ENCODE results near the gene LANCL2.

Gene LANCL2

GRCh38 chr7:55458351-55458750, 93.2 kb downstream of the LANCL2 start:
- Histone ChIP-seq H3F3A (ENCODE audit: insufficient read depth) (no peaks in the 10 kb centered on the region), H3K9me2 (replicated peaks; ENCODE audit: insufficient read depth, low read length) (no peaks in the 10 kb centered on the region), H3K9me3 (ENCODE audit: insufficient read depth, low read length) (no peaks in the 10 kb centered on the region), H3K27me3 (ENCODE audit: low read length) (no peaks in the 10 kb centered on the region), H3K79me2 (ENCODE audit: insufficient read depth, low read length) (no peaks in the 10 kb centered on the region), H3K9ac (ENCODE audit: low read length) (no peak overlapping the region), H3K4me3 (ENCODE audit: insufficient read depth, low read length, poor library complexity, severe bottlenecking) (no peak overlapping the region), H3K4me2 (ENCODE audit: low read depth, low read length, poor library complexity, severe bottlenecking) (no peak overlapping the region), H4K20me1 (ENCODE audit: low read depth, low read length) (no peaks in the 10 kb centered on the region), H3K27ac (ENCODE audit: low read depth, low read length) (no peak overlapping the region), H2AFZ (ENCODE audit: low read depth, low read length, severe bottlenecking) (no peak overlapping the region), H3K36me3 (ENCODE audit: low read length) (peaks cover 9% of the 10 kb centered on the region)
- TF ChIP-seq CTCF (IDR thresholded peaks at IDR 0.05; ENCODE audit: insufficient read depth, low read length, poor library complexity, severe bottlenecking) (no peak), EZH2phosphoT487 (conservative IDR thresholded peaks at IDR 0.05; ENCODE audit: low read length) (no peak)

DNA sequence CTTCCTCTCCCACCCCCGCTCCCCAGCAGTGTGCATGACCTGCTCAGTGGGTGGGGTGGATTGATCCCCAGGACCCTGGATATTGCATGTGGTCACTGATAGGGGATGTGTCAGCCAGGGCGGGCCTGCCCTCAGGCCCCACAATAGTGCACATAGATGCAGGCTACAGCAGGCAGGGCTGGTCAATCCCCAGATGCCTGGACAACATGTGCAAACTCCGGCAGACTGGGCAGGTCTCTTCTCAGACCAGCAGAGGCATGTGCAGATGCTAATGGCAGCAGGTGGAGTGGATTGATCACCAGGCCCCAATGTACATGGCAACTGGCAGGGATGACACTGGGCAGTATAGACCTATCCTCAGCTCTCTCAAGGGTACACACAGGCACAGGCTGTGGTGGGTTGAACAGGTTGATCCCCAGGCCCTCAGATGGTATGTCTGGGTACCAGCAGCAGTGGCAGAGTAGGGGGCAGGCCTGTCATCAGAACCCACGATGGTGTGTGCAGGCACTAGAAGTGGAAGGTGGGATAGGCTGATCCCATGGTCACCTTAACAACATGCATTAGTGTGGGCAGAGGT, 98.6 kb downstream of the LANCL2 start:
- Histone ChIP-seq H3K27me3 (ENCODE audit: low read length) (no peaks in the 10 kb centered on the region), H3K9me2 (replicated peaks; ENCODE audit: insufficient read depth, low read length) (no peaks in the 10 kb centered on the region), H3K79me2 (ENCODE audit: insufficient read depth, low read length) (no peaks in the 10 kb centered on the region), H4K20me1 (ENCODE audit: low read depth, low read length) (no peaks in the 10 kb centered on the region), H3F3A (ENCODE audit: insufficient read depth) (no peaks in the 10 kb centered on the region), H3K4me3 (ENCODE audit: insufficient read depth, low read length, poor library complexity, severe bottlenecking) (no peak overlapping the region), H3K4me2 (ENCODE audit: low read depth, low read length, poor library complexity, severe bottlenecking) (no peak overlapping the region), H3K9me3 (ENCODE audit: insufficient read depth, low read length) (no peaks in the 10 kb centered on the region), H3K9ac (ENCODE audit: low read length) (no peak overlapping the region), H3K36me3 (ENCODE audit: low read length) (peaks cover 14% of the 10 kb centered on the region), H2AFZ (ENCODE audit: low read depth, low read length, severe bottlenecking) (no peak overlapping the region), H3K27ac (ENCODE audit: low read depth, low read length) (no peak overlapping the region)
- TF ChIP-seq EZH2phosphoT487 (conservative IDR thresholded peaks at IDR 0.05; ENCODE audit: low read length), result no peak
- no peak for TF ChIP-seq CTCF (IDR thresholded peaks at IDR 0.05; ENCODE audit: insufficient read depth, low read length, poor library complexity, severe bottlenecking)

GRCh38 chr7:55464422-55464821, 99.3 kb downstream of the LANCL2 start:
- H2AFZ ChIP-seq (ENCODE audit: low read depth, low read length, severe bottlenecking), result no peak overlapping the region
- H4K20me1 ChIP-seq (ENCODE audit: low read depth, low read length), result no peaks in the 10 kb centered on the region
- no peak overlapping the region for H3K27ac ChIP-seq (ENCODE audit: low read depth, low read length)
- no peaks in the 10 kb centered on the region for H3F3A ChIP-seq (ENCODE audit: insufficient read depth)
- peaks cover 13% of the 10 kb centered on the region for H3K36me3 ChIP-seq (ENCODE audit: low read length)
- no peak overlapping the region for H3K9ac ChIP-seq (ENCODE audit: low read length)
- no peak for TF ChIP-seq CTCF (IDR thresholded peaks at IDR 0.05; ENCODE audit: insufficient read depth, low read length, poor library complexity, severe bottlenecking)
- TF ChIP-seq EZH2phosphoT487 (conservative IDR thresholded peaks at IDR 0.05; ENCODE audit: low read length), result no peak
- H3K4me2 ChIP-seq (ENCODE audit: low read depth, low read length, poor library complexity, severe bottlenecking), result no peak overlapping the region
- H3K27me3 ChIP-seq (ENCODE audit: low read length), result no peaks in the 10 kb centered on the region
- no peak overlapping the region for H3K4me3 ChIP-seq (ENCODE audit: insufficient read depth, low read length, poor library complexity, severe bottlenecking)
- no peaks in the 10 kb centered on the region for H3K9me2 ChIP-seq (replicated peaks; ENCODE audit: insufficient read depth, low read length)
- no peaks in the 10 kb centered on the region for H3K79me2 ChIP-seq (ENCODE audit: insufficient read depth, low read length)
- H3K9me3 ChIP-seq (ENCODE audit: insufficient read depth, low read length), result no peaks in the 10 kb centered on the region

Measured in SU-DHL-6 (cell line).